Neural cell (in vitro differentiated cells): ENCODE results near the gene SLC2A13. TPM values are rescaled to one million over a fixed set of nuclear protein-coding genes. Genes with fewer than 3 reads are reported as not detected.
A peak's percentile ranks its signal among the peaks of the same experiment; 100 is the strongest.

Experiments
- H2AFZ ChIP-seq: fragments of 200-600, 300-800 bp; sonication (generic), shearing (Covaris generic); 2 replicates; pipeline ENCODE4 v1.6.0; 2014; ENCODE audit warnings: low read depth, mild to moderate bottlenecking, antibody characterized with exemption, low read length, moderate library complexity
- H3F3A ChIP-seq: fragments of 200-600 bp; shearing (Covaris generic); 2 replicates; pipeline ENCODE4 v1.6.1; 2016; ENCODE audit warnings: mild to moderate bottlenecking, moderate library complexity, mixed read lengths, antibody characterized with exemption, low read length; ENCODE audit not compliant: insufficient read depth, poor library complexity, severe bottlenecking
- H3K27ac ChIP-seq: fragments of 200-600, 300-800 bp; sonication (generic), shearing (Covaris generic); 2 replicates; pipeline ENCODE4 v1.5.1; 2014; ENCODE audit warnings: mild to moderate bottlenecking, low read length, moderate library complexity
- H3K27me3 ChIP-seq: fragments of 300-800, 200-600 bp; sonication (generic), shearing (Covaris generic); 2 replicates; pipeline ENCODE4 v1.6.0; 2014; ENCODE audit warnings: mild to moderate bottlenecking, low read depth, low read length, moderate library complexity; ENCODE audit not compliant: insufficient read depth
- H3K36me3 ChIP-seq: fragments of 300-800, 200-600 bp; sonication (generic), shearing (Covaris generic); 2 replicates; pipeline ENCODE4 v1.5.1; 2014; ENCODE audit warnings: mild to moderate bottlenecking, antibody characterized with exemption, low read length, moderate library complexity; ENCODE audit not compliant: insufficient read depth
- H3K4me2 ChIP-seq: fragments of 300-800, 200-600 bp; sonication (generic), shearing (Covaris generic); 2 replicates; pipeline ENCODE4 v1.6.0; 2014; ENCODE audit warnings: mild to moderate bottlenecking, low read length
- H3K4me3 ChIP-seq: fragments of 300-800, 200-600 bp; sonication (generic), shearing (Covaris generic); 2 replicates; pipeline ENCODE4 v1.5.1; 2014; ENCODE audit warnings: mild to moderate bottlenecking, low read length, moderate library complexity
- H3K79me2 ChIP-seq: fragments of 200-600 bp; shearing (Covaris generic); replicated peaks from 2 replicates; pipeline ENCODE4 v1.6.0; 2014; ENCODE audit warnings: mild to moderate bottlenecking, low read length, moderate library complexity; ENCODE audit not compliant: insufficient read depth
- H3K9ac ChIP-seq: fragments of 300-800, 200-600 bp; sonication (generic), shearing (Covaris generic); 2 replicates; pipeline ENCODE4 v1.6.1; 2016; ENCODE audit warnings: mild to moderate bottlenecking, low read length, mixed read lengths
- H3K9me2 ChIP-seq: fragments of 200-600 bp; shearing (Covaris generic); 2 replicates; pipeline ENCODE4 v1.6.1; 2016; ENCODE audit warnings: mild to moderate bottlenecking, low read length, mixed read lengths; ENCODE audit not compliant: insufficient read depth
- H3K9me3 ChIP-seq: fragments of 200-600, 300-800 bp; sonication (generic), shearing (Covaris generic); 2 replicates; pipeline ENCODE4 v1.6.1; 2016; ENCODE audit warnings: mild to moderate bottlenecking, mixed run types, low read length, moderate library complexity, mixed read lengths
- H4K20me1 ChIP-seq: fragments of 200-600 bp; shearing (Covaris generic); 2 replicates; pipeline ENCODE4 v1.6.1; 2016; ENCODE audit warnings: mild to moderate bottlenecking, mixed run types; ENCODE audit not compliant: insufficient read depth
- CTCF ChIP-seq: fragments of 450-650 bp; IDR thresholded peaks from 2 replicates; pipeline ENCODE4 v1.5.1; 2014; ENCODE audit warnings: antibody characterized with exemption, mild to moderate bottlenecking, moderate library complexity; ENCODE audit not compliant: poor library complexity, severe bottlenecking
- EP300 ChIP-seq: fragments of 450-650 bp; conservative IDR thresholded peaks from 2 replicates; pipeline ENCODE4 v1.6.1; 2014; ENCODE audit warnings: antibody characterized with exemption, mild to moderate bottlenecking, moderate library complexity; ENCODE audit not compliant: poor library complexity, severe bottlenecking
- EZH2 ChIP-seq: fragments of 200-600, 300-800 bp; shearing (Covaris generic), sonication (generic); IDR thresholded peaks from 2 replicates; pipeline ENCODE4 v1.6.1; 2014; ENCODE audit warnings: antibody characterized with exemption, low read length, borderline replicate concordance, mild to moderate bottlenecking; ENCODE audit not compliant: insufficient read depth, poor library complexity, severe bottlenecking
- MXI1 ChIP-seq: fragments of 450-650 bp; conservative IDR thresholded peaks from 2 replicates; pipeline ENCODE4 v1.6.1; 2014; ENCODE audit warnings: antibody characterized with exemption, mild to moderate bottlenecking; ENCODE audit not compliant: poor library complexity, severe bottlenecking
- POLR2AphosphoS5 ChIP-seq: IDR thresholded peaks from 2 replicates; pipeline ENCODE4 v1.6.1; 2012
- RAD21 ChIP-seq: fragments of 450-650 bp; conservative IDR thresholded peaks from 2 replicates; pipeline ENCODE4 v1.6.1; 2014; ENCODE audit warnings: antibody characterized with exemption, mild to moderate bottlenecking, moderate library complexity
- SMC3 ChIP-seq: fragments of 450-650 bp; conservative IDR thresholded peaks from 2 replicates; pipeline ENCODE4 v1.6.1; 2014; ENCODE audit warnings: antibody characterized with exemption, mild to moderate bottlenecking, moderate library complexity; ENCODE audit not compliant: poor library complexity
- TAF1 ChIP-seq: IDR thresholded peaks from 2 replicates; pipeline ENCODE4 v1.6.1; 2012; ENCODE audit warnings: low read depth
- polyA plus RNA-seq: library from polyadenylated mRNA; depleted of rRNA; stranded (reverse); fragments of >200 nt; gene quantifications from 2 replicates; pipeline ENCODE4 v1.2.3, GENCODE V29; 2014
- TF ChIP-seq, protein P1 (sequence below): IDR thresholded peaks from 2 replicates; pipeline ENCODE4 v1.6.1; 2012; ENCODE audit warnings: borderline replicate concordance

Gene SLC2A13
- polyA plus RNA-seq, 1 donor from 2014 or later = 10.7 TPM

GRCh38 chr12:39887856-39888255 lies 218.0 kb downstream of the SLC2A13 start:
- no peaks in the 10 kb centered on the region for H3K9me3 ChIP-seq
- H3K79me2 ChIP-seq = no peaks in the 10 kb centered on the region
- H3K27ac ChIP-seq = no peak overlapping the region

GRCh38 chr12:39886106-39886505 lies 219.8 kb downstream of the SLC2A13 start:
- no peaks in the 10 kb centered on the region for H3K9me2 ChIP-seq
- no peaks in the 10 kb centered on the region for H4K20me1 ChIP-seq
- no peaks in the 10 kb centered on the region for H3K79me2 ChIP-seq
- no peak overlapping the region for H3K4me2 ChIP-seq
- no peaks in the 10 kb centered on the region for H3K9me3 ChIP-seq
- TF ChIP-seq EP300 = no peak
- TF ChIP-seq RAD21 = no peak
- TF ChIP-seq, protein P1, sequence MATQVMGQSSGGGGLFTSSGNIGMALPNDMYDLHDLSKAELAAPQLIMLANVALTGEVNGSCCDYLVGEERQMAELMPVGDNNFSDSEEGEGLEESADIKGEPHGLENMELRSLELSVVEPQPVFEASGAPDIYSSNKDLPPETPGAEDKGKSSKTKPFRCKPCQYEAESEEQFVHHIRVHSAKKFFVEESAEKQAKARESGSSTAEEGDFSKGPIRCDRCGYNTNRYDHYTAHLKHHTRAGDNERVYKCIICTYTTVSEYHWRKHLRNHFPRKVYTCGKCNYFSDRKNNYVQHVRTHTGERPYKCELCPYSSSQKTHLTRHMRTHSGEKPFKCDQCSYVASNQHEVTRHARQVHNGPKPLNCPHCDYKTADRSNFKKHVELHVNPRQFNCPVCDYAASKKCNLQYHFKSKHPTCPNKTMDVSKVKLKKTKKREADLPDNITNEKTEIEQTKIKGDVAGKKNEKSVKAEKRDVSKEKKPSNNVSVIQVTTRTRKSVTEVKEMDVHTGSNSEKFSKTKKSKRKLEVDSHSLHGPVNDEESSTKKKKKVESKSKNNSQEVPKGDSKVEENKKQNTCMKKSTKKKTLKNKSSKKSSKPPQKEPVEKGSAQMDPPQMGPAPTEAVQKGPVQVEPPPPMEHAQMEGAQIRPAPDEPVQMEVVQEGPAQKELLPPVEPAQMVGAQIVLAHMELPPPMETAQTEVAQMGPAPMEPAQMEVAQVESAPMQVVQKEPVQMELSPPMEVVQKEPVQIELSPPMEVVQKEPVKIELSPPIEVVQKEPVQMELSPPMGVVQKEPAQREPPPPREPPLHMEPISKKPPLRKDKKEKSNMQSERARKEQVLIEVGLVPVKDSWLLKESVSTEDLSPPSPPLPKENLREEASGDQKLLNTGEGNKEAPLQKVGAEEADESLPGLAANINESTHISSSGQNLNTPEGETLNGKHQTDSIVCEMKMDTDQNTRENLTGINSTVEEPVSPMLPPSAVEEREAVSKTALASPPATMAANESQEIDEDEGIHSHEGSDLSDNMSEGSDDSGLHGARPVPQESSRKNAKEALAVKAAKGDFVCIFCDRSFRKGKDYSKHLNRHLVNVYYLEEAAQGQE = no peak
- TF ChIP-seq SMC3 = no peak
- no peak for TF ChIP-seq CTCF
- TF ChIP-seq TAF1 = no peak
- TF ChIP-seq EZH2 = no peak
- no peak for TF ChIP-seq POLR2AphosphoS5
- TF ChIP-seq MXI1 = no peak
- no peaks in the 10 kb centered on the region for H3F3A ChIP-seq
- H3K27ac ChIP-seq = no peak overlapping the region
- H2AFZ ChIP-seq = no peak overlapping the region
- H3K4me3 ChIP-seq = no peak overlapping the region
- H3K9ac ChIP-seq = no peak overlapping the region
- no peaks in the 10 kb centered on the region for H3K36me3 ChIP-seq
- H3K27me3 ChIP-seq = no peaks in the 10 kb centered on the region

More at GRCh38 chr12:39887856-39888255, 218.0 kb downstream of the SLC2A13 start:
- Histone ChIP-seq H3K9ac (no peak overlapping the region), H3F3A (no peaks in the 10 kb centered on the region), H3K4me3 (no peak overlapping the region), H3K4me2 (no peak overlapping the region), H3K9me2 (no peaks in the 10 kb centered on the region), H3K36me3 (no peaks in the 10 kb centered on the region), H4K20me1 (no peaks in the 10 kb centered on the region), H2AFZ (no peak overlapping the region), H3K27me3 (no peaks in the 10 kb centered on the region)
- TF ChIP-seq SMC3 = no peak
- TF ChIP-seq, protein P1 = peak; percentile 14
- peak; percentile 21 for TF ChIP-seq POLR2AphosphoS5
- no peak for TF ChIP-seq CTCF
